GM21529 (cell line): ENCODE data around the gene PAF1.
"Not testable (repeated sequence)": the region's sequence is repeated elsewhere in the genome, so short reads cannot be mapped to it uniquely, and the experiment has no call there.

Experiments used
- ATAC-seq: cut with Tn5 transposase; IDR thresholded peaks from one replicate; pipeline ENCODE4 v1.9.1; 2021; ENCODE audit not compliant: unreplicated experiment

The PAF1 gene

GRCh38 chr19:39356647-39357046, 34.3 kb downstream of the PAF1 start:
- ATAC-seq, result no peak

DNA sequence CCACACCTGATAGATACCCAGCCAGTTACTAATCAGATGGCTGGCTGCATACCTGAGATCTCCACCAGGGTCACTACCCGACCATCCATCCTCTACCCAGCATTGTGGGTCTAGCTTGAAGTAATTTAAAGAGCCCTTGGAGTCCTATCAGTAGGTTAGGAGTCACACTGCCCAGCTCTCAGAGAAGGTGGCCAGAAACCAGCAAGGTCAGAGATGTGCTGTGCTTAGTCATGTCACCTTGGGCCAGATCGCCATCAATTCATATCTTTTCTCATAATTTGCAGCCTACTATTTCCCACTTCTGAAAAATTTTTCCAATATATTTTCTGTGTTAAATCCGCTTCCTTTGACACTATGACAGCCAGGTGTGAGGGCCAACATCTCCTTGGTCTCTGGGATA, 34.8 kb downstream of the PAF1 start:
- ATAC-seq, result no peak

DNA sequence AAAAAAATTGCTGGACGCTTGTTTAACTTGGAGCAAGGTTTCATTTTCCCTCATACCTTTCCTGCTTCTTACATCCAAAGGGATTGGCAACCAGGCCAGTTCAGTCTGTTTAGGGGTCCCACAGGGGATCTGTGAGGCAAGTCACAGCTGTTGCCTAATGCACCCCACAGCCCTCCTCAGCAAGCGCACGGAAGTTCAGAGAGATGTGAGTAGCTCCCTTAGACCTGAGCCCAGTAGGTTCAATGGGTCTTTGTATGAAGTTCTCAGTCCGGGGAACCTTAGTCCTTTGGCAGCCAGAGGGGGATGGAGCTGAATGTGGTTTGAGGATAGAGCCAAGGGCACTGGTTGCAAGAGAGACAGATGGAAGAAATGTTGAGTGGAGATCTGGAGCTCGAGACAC, 35.7 kb downstream of the PAF1 start:
- no peak for ATAC-seq

DNA sequence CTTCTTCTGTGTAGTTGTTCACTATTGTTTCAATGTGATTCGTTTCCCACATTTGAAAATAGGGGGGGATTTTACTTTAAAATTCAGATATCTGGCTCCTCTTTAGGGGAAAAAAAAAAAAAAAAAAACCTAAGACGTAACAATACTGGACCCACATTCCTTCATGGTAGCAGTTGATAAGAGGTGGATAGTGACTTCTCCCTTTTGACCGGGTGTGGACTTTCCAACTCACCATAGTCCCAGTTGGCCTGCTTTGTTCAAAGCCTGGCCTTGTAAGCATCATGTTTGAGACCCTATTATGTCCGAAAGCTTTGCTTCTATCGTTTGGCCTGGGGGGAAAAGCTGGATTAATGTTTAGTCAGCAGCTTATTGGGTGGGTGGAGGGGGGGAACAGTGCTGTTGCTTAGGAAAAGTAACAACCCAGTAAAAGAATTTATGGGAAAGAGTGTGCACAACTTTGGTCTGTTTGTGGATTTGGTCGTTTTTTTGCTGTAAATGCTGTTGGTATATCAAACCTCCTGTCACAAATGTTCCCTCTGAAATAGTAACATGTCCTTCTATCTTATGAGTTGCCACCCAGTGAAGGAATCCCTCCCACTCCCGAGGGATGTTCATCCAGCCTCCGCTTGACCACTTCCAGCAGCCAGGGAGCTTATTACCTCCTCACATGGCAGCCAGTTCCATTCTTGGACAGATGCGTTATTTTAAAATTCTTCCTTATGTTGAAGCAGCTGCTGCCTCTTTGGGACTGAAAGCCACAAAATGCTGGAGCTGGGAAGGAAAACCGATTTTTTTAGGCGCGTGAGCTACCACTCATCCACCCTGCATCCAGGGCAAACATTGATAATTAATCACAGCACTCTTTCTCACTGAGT, 38.3 kb downstream of the PAF1 start:
- no peak for ATAC-seq

DNA sequence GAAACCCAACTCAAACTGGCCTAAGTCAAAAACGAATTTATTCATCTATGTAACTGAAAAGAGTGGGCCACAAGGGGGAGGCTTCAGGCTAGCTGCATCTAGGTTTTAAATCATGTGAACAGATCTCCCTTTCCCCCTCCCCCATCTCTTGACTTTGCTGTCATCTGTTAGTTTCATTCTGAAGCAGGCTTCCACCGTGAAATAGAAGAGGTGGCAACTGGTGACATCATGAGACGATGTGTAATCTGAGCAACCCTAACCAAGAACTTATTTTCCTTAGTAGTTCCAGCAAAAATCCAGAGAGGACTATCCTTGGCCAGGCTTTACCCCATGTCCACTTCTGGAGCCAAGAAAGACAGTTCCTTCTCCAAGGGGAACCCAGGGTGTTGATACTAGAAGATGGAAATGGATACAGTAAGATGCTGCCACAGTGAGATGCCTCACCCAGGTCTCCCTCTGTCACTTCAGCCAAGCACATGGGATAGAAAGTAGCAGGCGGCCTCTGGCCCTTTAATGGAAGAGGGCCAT, 39.3 kb downstream of the PAF1 start:
- peak; percentile 69 for ATAC-seq

DNA sequence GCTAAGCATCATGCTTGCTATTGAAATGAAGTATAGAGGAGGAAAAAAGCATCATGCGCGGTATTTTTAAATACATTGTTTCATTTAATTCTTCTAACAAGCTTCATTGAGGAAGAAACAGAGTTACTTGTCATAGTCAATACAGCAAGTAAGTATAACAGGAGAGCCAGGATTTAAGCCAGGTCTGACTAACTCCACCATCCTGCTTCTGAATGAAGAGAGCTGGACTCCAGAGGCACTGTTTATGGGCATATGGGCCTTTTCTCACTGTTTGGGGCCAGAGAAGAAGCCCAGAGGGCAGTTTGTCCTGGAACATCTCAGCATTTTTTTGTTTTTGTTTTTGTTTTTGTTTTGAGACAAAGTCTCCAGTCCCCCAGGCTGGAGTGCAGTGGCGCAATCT, 40.8 kb downstream of the PAF1 start:
- no peak for ATAC-seq

DNA sequence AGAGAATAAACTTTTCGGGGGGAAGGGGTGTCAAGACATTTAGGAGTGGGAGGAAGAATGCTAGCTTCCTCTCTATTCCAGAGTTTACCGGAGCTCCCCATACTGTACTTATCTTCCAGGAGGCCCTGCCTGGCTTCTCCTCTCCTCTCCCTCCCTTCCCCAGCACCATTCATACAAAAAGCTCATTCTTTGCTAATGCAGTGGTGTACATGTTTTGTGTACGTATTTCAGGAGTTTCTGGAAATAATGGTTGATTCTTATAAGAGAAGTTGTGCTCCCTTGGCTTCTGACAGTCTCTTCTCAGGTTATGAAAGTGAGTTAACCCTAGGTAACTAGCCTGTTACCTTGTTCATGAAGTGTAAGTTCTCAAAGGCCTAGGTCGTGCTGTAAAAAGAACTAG, 41.6 kb downstream of the PAF1 start:
- no peak for ATAC-seq

GRCh38 chr19:39347332-39348164, 43.4 kb downstream of the PAF1 start:
- ATAC-seq, result no peak

DNA sequence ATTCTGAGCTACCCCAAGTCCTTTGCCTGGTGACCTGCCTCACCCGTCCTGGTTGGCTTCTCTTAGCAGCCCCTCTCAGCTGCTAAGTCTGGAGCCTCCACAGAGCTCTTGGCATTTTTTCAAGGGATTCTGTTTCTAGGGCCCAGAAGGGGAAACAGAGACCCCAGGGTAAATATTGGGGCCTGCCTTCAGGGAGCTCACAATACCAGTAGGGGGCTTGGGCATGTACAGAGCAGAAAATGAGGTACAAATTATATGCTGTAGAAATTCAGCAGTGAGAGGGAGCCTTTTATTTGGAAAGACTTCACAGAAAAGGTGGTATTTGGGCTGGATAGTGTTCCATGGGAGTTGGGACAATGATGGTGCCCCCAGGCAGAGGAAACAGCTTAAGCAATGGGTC, 45.0 kb downstream of the PAF1 start:
- no peak for ATAC-seq

DNA sequence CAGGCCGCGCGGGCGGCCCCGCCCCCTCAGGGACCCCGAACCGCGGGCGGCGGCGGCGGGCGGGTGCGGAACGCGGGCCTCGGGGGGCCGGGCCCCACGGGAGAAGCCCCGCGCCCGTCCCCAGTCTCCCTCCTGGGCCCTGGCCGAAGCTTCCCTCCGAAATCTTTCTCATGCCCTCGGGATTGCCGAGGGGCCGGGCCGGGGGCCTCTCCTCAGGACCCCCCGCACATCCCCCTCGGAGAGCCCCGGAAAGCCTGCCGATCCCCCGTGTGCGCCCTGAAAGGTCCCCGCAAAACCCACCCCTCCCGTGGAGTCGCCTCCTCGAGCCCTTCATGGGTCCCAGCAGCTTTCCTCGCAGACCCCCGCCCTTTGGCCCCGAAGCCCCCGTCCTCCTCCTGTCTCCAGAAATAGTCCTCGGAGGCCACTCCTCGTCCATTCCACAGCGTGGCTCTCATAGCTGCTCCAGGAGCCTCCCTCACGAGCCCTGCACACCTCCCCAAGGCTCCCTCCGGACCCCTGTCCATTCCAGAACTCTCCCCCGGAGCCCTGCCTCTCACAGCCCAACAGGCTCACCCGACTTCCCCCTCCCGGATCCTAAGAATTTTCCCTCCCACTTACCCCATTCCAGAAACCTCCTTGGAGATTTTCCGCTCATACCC, 48.1 kb downstream of the PAF1 start:
- no peak for ATAC-seq

DNA sequence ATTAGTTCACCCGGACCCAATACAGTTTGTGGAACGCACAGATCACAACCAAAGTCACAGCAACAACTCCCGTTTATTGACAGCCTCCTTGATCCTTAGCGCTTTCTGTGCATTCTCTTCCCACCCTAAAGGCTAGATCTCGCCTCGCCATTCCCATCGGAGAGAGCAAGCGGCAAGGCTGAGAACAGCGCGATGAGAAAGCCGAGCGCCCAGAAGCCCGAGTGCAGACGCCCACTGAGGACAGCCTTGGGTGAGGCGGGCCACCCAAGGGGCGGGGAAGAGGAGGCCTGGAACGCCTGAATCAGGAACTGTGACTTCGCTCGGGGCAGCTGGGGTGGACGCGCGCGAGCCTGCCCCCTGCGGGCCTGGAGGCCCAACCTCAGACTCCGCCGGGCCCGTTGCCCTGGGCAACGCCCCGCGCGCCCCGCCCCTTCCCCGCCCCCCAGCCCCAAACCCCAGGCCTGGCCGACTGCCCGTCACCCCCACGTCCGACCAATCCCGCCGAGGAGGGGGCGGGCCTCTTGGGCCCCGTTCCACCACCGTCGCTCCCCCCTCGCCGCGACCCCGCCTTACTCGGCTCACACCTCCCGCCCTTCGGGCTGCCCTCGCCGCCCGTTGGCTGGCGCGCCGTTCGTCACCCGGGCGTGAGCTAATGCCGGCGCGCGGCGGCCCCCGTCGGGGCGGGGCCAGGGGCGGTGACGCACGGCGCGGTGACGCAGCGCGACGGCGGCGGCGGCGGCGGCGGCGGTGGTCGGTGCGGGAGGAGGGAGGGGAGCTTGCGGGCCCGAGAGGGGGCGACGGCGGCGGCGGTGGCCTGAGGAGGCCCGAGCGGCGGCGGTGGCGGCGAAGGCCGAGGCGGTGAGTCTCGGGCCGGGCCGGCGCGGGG, 48.9 kb downstream of the PAF1 start, which contains the start of gene SAMD4B:
SAMD4B (plus strand) TSS at position 703 of the 886 bp plus-strand sequence. CDS start 14,473 bp downstream, outside the sequence.
- peak; percentile 81 for ATAC-seq

GRCh38 chr19:39341129-39341718, 49.7 kb downstream of the PAF1 start:
- ATAC-seq, result peak; percentile 9

- ATAC-seq, result not testable (repeated sequence)
Measured at GRCh38 chr19:39340156-39340555, 50.8 kb downstream of the PAF1 start.

DNA sequence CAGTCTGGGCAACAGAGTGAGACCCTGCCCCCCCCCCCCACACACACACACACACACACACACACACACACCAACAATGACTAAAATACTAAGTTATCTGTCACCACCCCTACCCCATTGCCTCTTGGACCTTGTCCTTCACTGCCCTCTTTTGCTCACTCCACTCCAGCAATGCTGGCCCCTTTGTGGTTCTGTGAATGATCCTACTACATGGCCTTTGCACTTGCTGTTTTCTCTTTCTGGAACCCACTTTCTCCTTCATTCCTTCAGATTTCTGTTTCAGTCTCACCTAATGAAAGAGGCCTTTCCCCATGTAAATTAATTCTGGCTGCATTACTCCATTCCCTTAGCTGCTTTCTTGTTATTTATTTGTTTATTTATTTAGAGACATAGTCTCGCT, 51.2 kb downstream of the PAF1 start:
- ATAC-seq, result no peak

DNA sequence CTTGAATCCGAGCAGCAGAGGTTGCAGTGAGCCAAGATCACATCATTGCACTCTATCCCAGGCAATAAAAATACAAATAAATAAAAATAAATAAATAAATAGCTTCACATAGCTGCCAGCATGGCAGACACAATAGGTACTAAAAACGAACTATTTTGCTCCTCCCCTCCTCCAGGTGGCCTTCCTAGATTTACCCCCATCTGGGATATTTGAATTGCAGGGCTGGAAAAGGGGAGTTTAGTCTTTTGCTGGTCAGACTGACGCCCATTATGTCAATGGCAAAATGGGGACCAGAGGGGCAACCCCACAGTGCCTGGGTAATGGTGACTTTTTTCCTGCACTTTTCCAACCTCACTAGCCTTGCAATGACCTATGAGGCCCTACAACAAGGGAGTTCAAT, 54.4 kb downstream of the PAF1 start:
- ATAC-seq, result no peak
